Vagina (tissue), 2 donors: ENCODE results near the gene RASAL2.

Experiments
- CTCF ChIP-seq, 3 experiments: fragments of 450-650 bp in 2 of 3; fragments of 200-600 bp in 1 of 3; sonication (generic) in 1 of 3; IDR thresholded peaks; one replicate each; pipeline ENCODE4 v1.5.1; 2017 to 2019; ENCODE audit warnings: antibody characterized with exemption in 3 of 3, mild to moderate bottlenecking in 2 of 3, moderate library complexity in 2 of 3
- POLR2A ChIP-seq, 2 donors: fragments of 450-650 bp; IDR thresholded peaks; one replicate each; pipeline ENCODE4 v1.6.1; 2017; ENCODE audit warnings: antibody characterized with exemption in 2 of 2, mild to moderate bottlenecking in 2 of 2, moderate library complexity in 2 of 2

- no peak for TF ChIP-seq CTCF (IDR thresholded peaks at IDR 0.05)
- no peak for TF ChIP-seq POLR2A (IDR thresholded peaks at IDR 0.05)
Observed at GRCh38 chr1:178127482-178128191, 33.7 kb downstream of the RASAL2 start.
